GM21390 (cell line): Measurements from ENCODE around the gene MAPK1.
"Not testable (repeated sequence)": the region's sequence is repeated elsewhere in the genome, so short reads cannot be mapped to it uniquely, and the experiment has no call there.

Experiments
- ATAC-seq: cut with Tn5 transposase; IDR thresholded peaks from one replicate; pipeline ENCODE4 v1.9.1; 2021; ENCODE audit not compliant: unreplicated experiment

Gene MAPK1

GRCh38 chr22:21867528-21868266 is at the start of gene MAPK1:
Gene MAPK1, minus strand, starts transcription at chr22:21867645. Its CDS starts 205 bp downstream, at chr22:21867440.
- peak; percentile 84 for ATAC-seq

GRCh38 chr22:21916309-21916918 is 49.0 kb upstream of the MAPK1 start:
- ATAC-seq, result no peak

GRCh38 chr22:21915624-21916308 is 48.3 kb upstream of the MAPK1 start:
- no peak for ATAC-seq

GRCh38 chr22:21914033-21914642 is 46.7 kb upstream of the MAPK1 start:
- ATAC-seq, result not testable (repeated sequence)

- ATAC-seq, result not testable (repeated sequence)
Measured at GRCh38 chr22:21910367-21910766, 42.9 kb upstream of the MAPK1 start.

GRCh38 chr22:21909871-21910270 is 42.4 kb upstream of the MAPK1 start:
- ATAC-seq, result no peak

GRCh38 chr22:21907638-21908522 is 40.4 kb upstream of the MAPK1 start:
- no peak for ATAC-seq

GRCh38 chr22:21905234-21905633 is 37.8 kb upstream of the MAPK1 start:
- not testable (repeated sequence) for ATAC-seq

GRCh38 chr22:21904250-21904789 is 36.9 kb upstream of the MAPK1 start:
- no peak for ATAC-seq

GRCh38 chr22:21903283-21903682 is 35.8 kb upstream of the MAPK1 start:
- no peak for ATAC-seq

GRCh38 chr22:21902296-21903087 is 35.0 kb upstream of the MAPK1 start:
- no peak for ATAC-seq

- ATAC-seq, result no peak
Measured at GRCh38 chr22:21898354-21898896, 31.0 kb upstream of the MAPK1 start.

- ATAC-seq, result no peak
Measured at GRCh38 chr22:21896951-21897513, 29.6 kb upstream of the MAPK1 start.

- not testable (repeated sequence) for ATAC-seq
Measured at GRCh38 chr22:21896275-21896674, 28.8 kb upstream of the MAPK1 start.

GRCh38 chr22:21894799-21895198 is 27.4 kb upstream of the MAPK1 start:
- no peak for ATAC-seq

- no peak for ATAC-seq
Measured at GRCh38 chr22:21889251-21889990, 22.0 kb upstream of the MAPK1 start.

- ATAC-seq, result no peak
Measured at GRCh38 chr22:21887841-21888240, 20.4 kb upstream of the MAPK1 start.

- ATAC-seq, result not testable (repeated sequence)
Measured at GRCh38 chr22:21883930-21884329, 16.5 kb upstream of the MAPK1 start.
